ENCODE data around the gene SCRN1.
A peak's percentile ranks its signal among the peaks of the same experiment; 100 is the strongest.

SCRN1 gene

DNA sequence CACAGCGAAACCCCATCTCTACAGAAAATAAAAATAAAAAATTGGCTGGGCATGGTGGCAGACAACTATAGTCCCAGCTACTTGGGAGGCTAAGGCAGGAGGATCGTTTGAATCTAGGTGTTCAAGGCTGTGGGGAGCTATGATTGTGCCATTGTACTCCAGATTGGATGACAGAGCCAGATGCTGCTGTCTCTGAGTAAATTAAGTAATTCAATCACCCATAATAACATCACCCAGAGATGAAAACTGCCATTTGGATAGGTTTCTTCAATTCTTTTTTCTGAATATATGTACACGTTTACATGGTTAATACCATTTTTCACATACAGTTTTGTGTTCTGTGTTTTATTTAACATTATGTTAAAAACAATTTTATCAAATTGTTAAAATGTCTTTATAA, 104.0 kb downstream of the SCRN1 start:
- no peak for DNase-seq

DNA sequence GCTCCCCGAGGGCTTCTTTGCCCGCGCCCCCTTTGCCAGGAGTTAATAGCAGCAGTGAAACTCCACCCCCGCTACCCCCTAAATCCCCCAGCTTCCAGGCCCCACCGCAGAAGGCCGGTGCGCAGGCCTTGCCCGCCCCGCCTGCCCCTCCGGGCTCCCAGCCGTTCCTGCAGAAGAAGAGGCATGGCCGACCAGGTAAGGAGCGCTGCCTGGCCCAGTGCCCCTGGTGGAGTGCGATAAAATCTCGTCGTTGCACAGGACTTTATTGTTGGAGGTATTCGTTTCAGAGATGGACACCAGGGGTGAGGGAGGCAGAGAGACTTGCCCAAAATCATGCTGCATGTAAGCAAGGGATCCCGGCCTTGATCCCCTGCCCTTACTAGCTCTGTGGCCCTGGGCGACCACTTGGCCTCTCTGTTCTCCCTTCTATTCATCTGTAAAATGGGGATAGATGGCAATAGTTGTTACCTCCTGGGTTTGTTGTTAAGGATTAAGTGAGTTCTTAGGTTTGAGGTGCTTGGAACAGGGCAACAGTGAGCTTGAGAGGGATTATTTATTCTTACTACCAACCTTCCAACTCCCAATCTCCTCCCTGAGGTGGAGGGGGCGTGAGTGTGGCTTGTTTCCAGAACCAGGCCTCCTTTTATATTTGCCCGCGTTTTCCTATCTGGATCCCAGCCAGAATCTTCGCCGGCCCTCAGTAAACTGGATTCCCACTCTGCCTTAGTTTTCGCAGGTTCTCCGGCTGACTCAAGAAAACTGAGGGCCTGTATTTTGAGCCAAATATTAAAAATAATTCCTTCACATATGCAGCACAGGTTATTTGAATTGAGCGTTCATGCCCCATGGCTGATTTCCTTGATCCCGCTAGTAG, 105.0 kb downstream of the SCRN1 start:
- no peak for DNase-seq

GRCh38 chr7:29883462-29884398, 105.9 kb downstream of the SCRN1 start:
- no peak for DNase-seq

- DNase-seq, result no peak
Measured at GRCh38 chr7:29882481-29882880, 107.1 kb downstream of the SCRN1 start.

DNA sequence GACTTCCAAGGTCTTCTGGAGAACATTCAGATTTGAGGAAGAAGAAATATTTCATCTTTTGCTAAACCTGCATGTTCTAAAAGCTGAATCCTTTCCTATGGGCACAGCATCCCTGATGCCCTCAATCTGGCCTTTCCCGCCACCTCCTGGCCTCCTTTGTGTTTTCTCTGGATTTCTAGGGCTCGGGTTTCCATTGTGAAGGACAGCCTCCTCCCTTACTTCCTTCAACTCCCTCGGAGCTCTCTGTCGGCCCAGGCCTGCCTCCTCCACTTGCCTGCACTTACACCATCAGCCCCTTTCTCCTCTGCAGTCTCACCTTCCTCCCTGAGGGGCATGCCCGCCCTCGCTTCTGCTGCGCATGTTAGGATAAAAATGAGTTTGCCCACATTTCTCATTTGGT, 107.9 kb downstream of the SCRN1 start:
- no peak for DNase-seq

- DNase-seq, result no peak
Measured at GRCh38 chr7:29879609-29880008, 110.0 kb downstream of the SCRN1 start.

- peak in 1 of 2 experiments; percentile 19 for DNase-seq
Measured at GRCh38 chr7:29878081-29878688, 111.4 kb downstream of the SCRN1 start.

- DNase-seq, result no peak
Measured at GRCh38 chr7:29877196-29877595, 112.4 kb downstream of the SCRN1 start.

GRCh38 chr7:29875741-29876140, 113.9 kb downstream of the SCRN1 start:
- DNase-seq, result no peak

GRCh38 chr7:29873644-29874294, 115.8 kb downstream of the SCRN1 start:
- no peak for DNase-seq

GRCh38 chr7:29871787-29872398, 117.7 kb downstream of the SCRN1 start:
- no peak for DNase-seq
